SK-N-SH (cell line): ENCODE measurements around the gene ZBTB8OS. TPM values are rescaled to one million over a fixed set of nuclear protein-coding genes. Genes with fewer than 3 reads are reported as not detected.

Source experiments
- CTCF ChIA-PET: fragments of 300-600, 350-600 bp; formaldehyde crosslinking; extraction: SDS; loops from one replicate; lab custom pipeline; 2021; lab: Yijun Ruan, JAX
- POLR2A ChIA-PET: fragments of 350-600 bp; sonication (Branson Sonifier 250); formaldehyde crosslinking; extraction: SDS; loops from one replicate; lab custom pipeline; 2020; ENCODE audit warnings: antibody characterized with exemption, inconsistent platforms; lab: Yijun Ruan, JAX
- DNase-seq: peaks from one replicate; pipeline ENCODE4 v3.0.0; 2012
- H2AFZ ChIP-seq: fragments of 200-600 bp; sonication (generic); 2 replicates; pipeline ENCODE4 v1.8.1; 2016; ENCODE audit warnings: antibody characterized with exemption, mild to moderate bottlenecking, low read depth
- H3F3A ChIP-seq: fragments of 200-600 bp; sonication (generic); replicated peaks from 2 replicates; pipeline ENCODE3; 2016; ENCODE audit warnings: antibody characterized with exemption, mild to moderate bottlenecking; ENCODE audit not compliant: insufficient read depth
- H3K27ac ChIP-seq, 2 experiments: fragments of 200-500 bp in 1 of 2; fragments of 200-600 bp in 1 of 2; sonication (Bioruptor generic) in 1 of 2; sonication (generic), shearing (Covaris generic) in 1 of 2; 2 replicates each; pipeline versions ENCODE4 v1.5.1 to v1.6.1; 2014 to 2016; ENCODE audit warnings: low read depth in 2 of 2, inconsistent platforms in 1 of 2, low read length in 1 of 2, mild to moderate bottlenecking in 1 of 2, mixed read lengths in 1 of 2
- H3K27me3 ChIP-seq: fragments of 200-600 bp; sonication (generic), shearing (Covaris generic); 2 replicates; pipeline ENCODE4 v1.6.1; 2016; ENCODE audit warnings: mixed run types; ENCODE audit not compliant: insufficient read depth
- H3K36me3 ChIP-seq, 2 experiments: fragments of 200-500 bp in 1 of 2; fragments of 200-600 bp in 1 of 2; sonication (Bioruptor generic) in 1 of 2; sonication (generic) in 1 of 2; replicated peaks in 1 of 2; 2 replicates each; pipeline versions ENCODE3 to v1.5.1; 2014 to 2016; ENCODE audit warnings: low read length in 1 of 2, mild to moderate bottlenecking in 1 of 2; ENCODE audit not compliant: insufficient read depth in 2 of 2, control insufficient read depth in 1 of 2
- H3K4me1 ChIP-seq, 2 experiments: fragments of 200-500 bp in 1 of 2; fragments of 200-600 bp in 1 of 2; sonication (Bioruptor generic) in 1 of 2; sonication (generic), shearing (Covaris generic) in 1 of 2; 2 replicates each; pipeline versions ENCODE4 v1.5.1 to v1.6.1; 2014 to 2016; ENCODE audit warnings: low read depth in 1 of 2, low read length in 1 of 2, mixed run types in 1 of 2; ENCODE audit not compliant: insufficient read depth in 2 of 2, control insufficient read depth in 1 of 2
- H3K4me2 ChIP-seq: fragments of 200-600 bp; sonication (generic), shearing (Covaris generic); 2 replicates; pipeline ENCODE4 v1.6.1; 2017; ENCODE audit warnings: mixed run types
- H3K4me3 ChIP-seq, 2 experiments: fragments of 200-500 bp in 1 of 2; fragments of 200-600 bp in 1 of 2; sonication (Bioruptor generic) in 1 of 2; sonication (generic), shearing (Covaris generic) in 1 of 2; 2 replicates each; pipeline versions ENCODE4 v1.5.1 to v1.8.1; 2014 to 2016; ENCODE audit warnings: low read depth in 2 of 2, inconsistent platforms in 1 of 2, low read length in 1 of 2, mild to moderate bottlenecking in 1 of 2, mixed read lengths in 1 of 2, moderate library complexity in 1 of 2
- H3K79me2 ChIP-seq: fragments of 200-600 bp; sonication (generic); 2 replicates; pipeline ENCODE4 v1.8.1; 2017; ENCODE audit warnings: mild to moderate bottlenecking; ENCODE audit not compliant: insufficient read depth
- H3K9ac ChIP-seq: fragments of 200-600 bp; sonication (generic); 2 replicates; pipeline ENCODE4 v1.6.1; 2017; ENCODE audit warnings: mixed run types
- H3K9me2 ChIP-seq: fragments of 200-600 bp; sonication (generic); 2 replicates; pipeline ENCODE4 v1.6.1; 2017; ENCODE audit warnings: mixed run types
- H3K9me3 ChIP-seq: fragments of 200-600 bp; sonication (generic); 2 replicates; pipeline ENCODE4 v1.6.1; 2017; ENCODE audit warnings: mixed run types, mild to moderate bottlenecking, moderate library complexity
- H4K20me1 ChIP-seq: fragments of 200-600 bp; sonication (generic); 2 replicates; pipeline ENCODE4 v1.6.1; 2017; ENCODE audit warnings: mild to moderate bottlenecking, mixed run types; ENCODE audit not compliant: insufficient read depth
- ELF1 ChIP-seq: IDR thresholded peaks from 2 replicates; pipeline ENCODE4 v1.4.0; 2012
- EZH2phosphoT487 ChIP-seq: fragments of 200-600 bp; sonication (generic); IDR thresholded peaks from 2 replicates; pipeline ENCODE4 v1.6.1; 2017; ENCODE audit warnings: low read depth, mixed run types, mild to moderate bottlenecking, antibody characterized with exemption, moderate library complexity, borderline replicate concordance
- FOSL2 ChIP-seq: IDR thresholded peaks from 2 replicates; pipeline ENCODE4 v1.4.0; 2012; ENCODE audit warnings: low read depth, mild to moderate bottlenecking, moderate library complexity, borderline replicate concordance
- GABPA ChIP-seq: IDR thresholded peaks from 2 replicates; pipeline ENCODE4 v1.4.0; 2012; ENCODE audit warnings: low read depth, mild to moderate bottlenecking
- MEF2A ChIP-seq: IDR thresholded peaks from 2 replicates; pipeline ENCODE4 v1.4.0; 2012; ENCODE audit warnings: low read depth, borderline replicate concordance
- NFIC ChIP-seq: IDR thresholded peaks from 2 replicates; pipeline ENCODE4 v1.4.0; 2012; ENCODE audit warnings: borderline replicate concordance
- NRF1 ChIP-seq: IDR thresholded peaks from 2 replicates; pipeline ENCODE4 v1.6.1; 2012; ENCODE audit warnings: low read depth, mild to moderate bottlenecking, low read length
- POLR2AphosphoS5 ChIP-seq: IDR thresholded peaks from 2 replicates; pipeline ENCODE4 v1.6.1; 2012; ENCODE audit warnings: low read depth, low read length
- RFX5 ChIP-seq: IDR thresholded peaks from 2 replicates; pipeline ENCODE4 v1.6.1; 2012; ENCODE audit warnings: mild to moderate bottlenecking, improper control_type of control experiment, low read length
- RXRA ChIP-seq: IDR thresholded peaks from 2 replicates; pipeline ENCODE4 v1.4.0; 2012; ENCODE audit warnings: low read depth, mild to moderate bottlenecking, borderline replicate concordance
- SIN3A ChIP-seq: IDR thresholded peaks from 2 replicates; pipeline ENCODE4 v1.6.1; 2012; ENCODE audit warnings: low read depth, mild to moderate bottlenecking, low read length, moderate library complexity, borderline replicate concordance
- TCF12 ChIP-seq: IDR thresholded peaks from 2 replicates; pipeline ENCODE4 v1.4.0; 2012
- TEAD4 ChIP-seq: IDR thresholded peaks from 2 replicates; pipeline ENCODE4 v1.4.0; 2012; ENCODE audit warnings: mild to moderate bottlenecking, borderline replicate concordance; ENCODE audit not compliant: insufficient read depth
- YY1 ChIP-seq: IDR thresholded peaks from 2 replicates; pipeline ENCODE4 v1.4.0; 2012; ENCODE audit warnings: low read depth, mild to moderate bottlenecking
- WGBS: methylation state at CpG from one replicate; pipeline ENCODE4 v1.1.6; 2017; ENCODE audit warnings: low lambda C conversion rate; 5-methylcytosine and 5-hydroxymethylcytosine counted together
- polyA plus RNA-seq, 3 experiments: library from polyadenylated mRNA; depleted of rRNA; stranded (reverse); fragments of >200 nt; gene quantifications; 2 replicates each; pipeline ENCODE4 v1.2.3, GENCODE V29; 2012
- TF ChIP-seq, protein P1 (sequence below): IDR thresholded peaks from 2 replicates; pipeline ENCODE4 v1.4.0; 2012; ENCODE audit warnings: low read depth, borderline replicate concordance
- TF ChIP-seq, protein P2 (sequence below): fragments of 200-600 bp; sonication (generic); IDR thresholded peaks from 2 replicates; pipeline ENCODE4 v1.6.1; 2017; ENCODE audit warnings: antibody characterized with exemption, mild to moderate bottlenecking, moderate library complexity
- TF ChIP-seq, protein P3 (sequence below): IDR thresholded peaks from 2 replicates; pipeline ENCODE4 v1.6.1; 2012; ENCODE audit warnings: mild to moderate bottlenecking, low read depth, low read length, moderate library complexity
- TF ChIP-seq, protein P4 (sequence below): fragments of 150-350 bp; IDR thresholded peaks from 2 replicates; pipeline ENCODE4 v1.6.1; 2016; ENCODE audit warnings: mild to moderate bottlenecking, low read depth, low read length
- TF ChIP-seq, protein P5 (sequence below): IDR thresholded peaks from 2 replicates; pipeline ENCODE4 v1.4.0; 2012; ENCODE audit warnings: low read depth

Gene ZBTB8OS
- polyA plus RNA-seq, 1 of the 3 experiments (the other 2 are of a cell fraction): 59.2 TPM

DNA sequence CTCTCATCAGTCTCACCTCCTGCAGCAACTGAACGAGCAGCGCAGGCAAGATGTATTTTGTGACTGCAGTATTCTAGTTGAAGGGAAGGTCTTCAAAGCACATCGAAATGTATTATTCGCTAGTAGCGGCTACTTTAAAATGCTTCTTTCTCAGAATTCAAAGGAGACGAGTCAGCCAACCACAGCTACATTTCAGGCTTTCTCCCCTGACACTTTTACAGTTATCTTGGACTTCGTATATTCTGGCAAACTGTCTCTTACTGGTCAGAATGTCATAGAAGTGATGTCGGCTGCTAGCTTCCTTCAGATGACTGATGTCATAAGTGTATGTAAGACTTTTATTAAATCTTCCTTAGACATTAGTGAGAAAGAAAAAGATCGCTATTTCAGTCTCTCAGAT lies 57.4 kb downstream of the ZBTB8OS start:
- 94% methylated on average over 9 of the region's 9 CpGs for WGBS
- Histone ChIP-seq H3F3A (peaks cover 6% of the 10 kb centered on the region), H3K27me3 (no peaks in the 10 kb centered on the region), H3K9me2 (no peaks in the 10 kb centered on the region), H3K79me2 (no peaks in the 10 kb centered on the region), H2AFZ (no peak overlapping the region), H4K20me1 (no peaks in the 10 kb centered on the region), H3K4me1 (no peaks in the 10 kb centered on the region), H3K36me3 (peaks cover 6 to 32% of the 10 kb centered on the region in 2 experiments), H3K4me3 (no peak overlapping the region), H3K4me2 (no peak overlapping the region), H3K9ac (no peak overlapping the region), H3K27ac (no peak overlapping the region), H3K9me3 (no peaks in the 10 kb centered on the region)
- no peak for DNase-seq
- CTCF ChIA-PET: no interaction called here
- POLR2A ChIA-PET: no interaction called here
- TF ChIP-seq GABPA (no peak), EZH2phosphoT487 (no peak), SIN3A (no peak), MEF2A (no peak), RFX5 (no peak), RXRA (no peak), TEAD4 (no peak), FOSL2 (no peak), NFIC (no peak), NRF1 (no peak), POLR2AphosphoS5 (no peak), TCF12 (no peak), YY1 (no peak), ELF1 (no peak)
- TF ChIP-seq, protein P1, sequence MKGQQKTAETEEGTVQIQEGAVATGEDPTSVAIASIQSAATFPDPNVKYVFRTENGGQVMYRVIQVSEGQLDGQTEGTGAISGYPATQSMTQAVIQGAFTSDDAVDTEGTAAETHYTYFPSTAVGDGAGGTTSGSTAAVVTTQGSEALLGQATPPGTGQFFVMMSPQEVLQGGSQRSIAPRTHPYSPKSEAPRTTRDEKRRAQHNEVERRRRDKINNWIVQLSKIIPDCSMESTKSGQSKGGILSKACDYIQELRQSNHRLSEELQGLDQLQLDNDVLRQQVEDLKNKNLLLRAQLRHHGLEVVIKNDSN: no peak
- TF ChIP-seq, protein P2, sequence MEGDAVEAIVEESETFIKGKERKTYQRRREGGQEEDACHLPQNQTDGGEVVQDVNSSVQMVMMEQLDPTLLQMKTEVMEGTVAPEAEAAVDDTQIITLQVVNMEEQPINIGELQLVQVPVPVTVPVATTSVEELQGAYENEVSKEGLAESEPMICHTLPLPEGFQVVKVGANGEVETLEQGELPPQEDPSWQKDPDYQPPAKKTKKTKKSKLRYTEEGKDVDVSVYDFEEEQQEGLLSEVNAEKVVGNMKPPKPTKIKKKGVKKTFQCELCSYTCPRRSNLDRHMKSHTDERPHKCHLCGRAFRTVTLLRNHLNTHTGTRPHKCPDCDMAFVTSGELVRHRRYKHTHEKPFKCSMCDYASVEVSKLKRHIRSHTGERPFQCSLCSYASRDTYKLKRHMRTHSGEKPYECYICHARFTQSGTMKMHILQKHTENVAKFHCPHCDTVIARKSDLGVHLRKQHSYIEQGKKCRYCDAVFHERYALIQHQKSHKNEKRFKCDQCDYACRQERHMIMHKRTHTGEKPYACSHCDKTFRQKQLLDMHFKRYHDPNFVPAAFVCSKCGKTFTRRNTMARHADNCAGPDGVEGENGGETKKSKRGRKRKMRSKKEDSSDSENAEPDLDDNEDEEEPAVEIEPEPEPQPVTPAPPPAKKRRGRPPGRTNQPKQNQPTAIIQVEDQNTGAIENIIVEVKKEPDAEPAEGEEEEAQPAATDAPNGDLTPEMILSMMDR: no peak
- TF ChIP-seq, protein P3, sequence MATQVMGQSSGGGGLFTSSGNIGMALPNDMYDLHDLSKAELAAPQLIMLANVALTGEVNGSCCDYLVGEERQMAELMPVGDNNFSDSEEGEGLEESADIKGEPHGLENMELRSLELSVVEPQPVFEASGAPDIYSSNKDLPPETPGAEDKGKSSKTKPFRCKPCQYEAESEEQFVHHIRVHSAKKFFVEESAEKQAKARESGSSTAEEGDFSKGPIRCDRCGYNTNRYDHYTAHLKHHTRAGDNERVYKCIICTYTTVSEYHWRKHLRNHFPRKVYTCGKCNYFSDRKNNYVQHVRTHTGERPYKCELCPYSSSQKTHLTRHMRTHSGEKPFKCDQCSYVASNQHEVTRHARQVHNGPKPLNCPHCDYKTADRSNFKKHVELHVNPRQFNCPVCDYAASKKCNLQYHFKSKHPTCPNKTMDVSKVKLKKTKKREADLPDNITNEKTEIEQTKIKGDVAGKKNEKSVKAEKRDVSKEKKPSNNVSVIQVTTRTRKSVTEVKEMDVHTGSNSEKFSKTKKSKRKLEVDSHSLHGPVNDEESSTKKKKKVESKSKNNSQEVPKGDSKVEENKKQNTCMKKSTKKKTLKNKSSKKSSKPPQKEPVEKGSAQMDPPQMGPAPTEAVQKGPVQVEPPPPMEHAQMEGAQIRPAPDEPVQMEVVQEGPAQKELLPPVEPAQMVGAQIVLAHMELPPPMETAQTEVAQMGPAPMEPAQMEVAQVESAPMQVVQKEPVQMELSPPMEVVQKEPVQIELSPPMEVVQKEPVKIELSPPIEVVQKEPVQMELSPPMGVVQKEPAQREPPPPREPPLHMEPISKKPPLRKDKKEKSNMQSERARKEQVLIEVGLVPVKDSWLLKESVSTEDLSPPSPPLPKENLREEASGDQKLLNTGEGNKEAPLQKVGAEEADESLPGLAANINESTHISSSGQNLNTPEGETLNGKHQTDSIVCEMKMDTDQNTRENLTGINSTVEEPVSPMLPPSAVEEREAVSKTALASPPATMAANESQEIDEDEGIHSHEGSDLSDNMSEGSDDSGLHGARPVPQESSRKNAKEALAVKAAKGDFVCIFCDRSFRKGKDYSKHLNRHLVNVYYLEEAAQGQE: no peak
- TF ChIP-seq, protein P4, sequence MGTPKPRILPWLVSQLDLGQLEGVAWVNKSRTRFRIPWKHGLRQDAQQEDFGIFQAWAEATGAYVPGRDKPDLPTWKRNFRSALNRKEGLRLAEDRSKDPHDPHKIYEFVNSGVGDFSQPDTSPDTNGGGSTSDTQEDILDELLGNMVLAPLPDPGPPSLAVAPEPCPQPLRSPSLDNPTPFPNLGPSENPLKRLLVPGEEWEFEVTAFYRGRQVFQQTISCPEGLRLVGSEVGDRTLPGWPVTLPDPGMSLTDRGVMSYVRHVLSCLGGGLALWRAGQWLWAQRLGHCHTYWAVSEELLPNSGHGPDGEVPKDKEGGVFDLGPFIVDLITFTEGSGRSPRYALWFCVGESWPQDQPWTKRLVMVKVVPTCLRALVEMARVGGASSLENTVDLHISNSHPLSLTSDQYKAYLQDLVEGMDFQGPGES: no peak
- TF ChIP-seq, protein P5, sequence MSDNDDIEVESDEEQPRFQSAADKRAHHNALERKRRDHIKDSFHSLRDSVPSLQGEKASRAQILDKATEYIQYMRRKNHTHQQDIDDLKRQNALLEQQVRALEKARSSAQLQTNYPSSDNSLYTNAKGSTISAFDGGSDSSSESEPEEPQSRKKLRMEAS: no peak
